ENCODE results near the gene DENND4A.

DNA sequence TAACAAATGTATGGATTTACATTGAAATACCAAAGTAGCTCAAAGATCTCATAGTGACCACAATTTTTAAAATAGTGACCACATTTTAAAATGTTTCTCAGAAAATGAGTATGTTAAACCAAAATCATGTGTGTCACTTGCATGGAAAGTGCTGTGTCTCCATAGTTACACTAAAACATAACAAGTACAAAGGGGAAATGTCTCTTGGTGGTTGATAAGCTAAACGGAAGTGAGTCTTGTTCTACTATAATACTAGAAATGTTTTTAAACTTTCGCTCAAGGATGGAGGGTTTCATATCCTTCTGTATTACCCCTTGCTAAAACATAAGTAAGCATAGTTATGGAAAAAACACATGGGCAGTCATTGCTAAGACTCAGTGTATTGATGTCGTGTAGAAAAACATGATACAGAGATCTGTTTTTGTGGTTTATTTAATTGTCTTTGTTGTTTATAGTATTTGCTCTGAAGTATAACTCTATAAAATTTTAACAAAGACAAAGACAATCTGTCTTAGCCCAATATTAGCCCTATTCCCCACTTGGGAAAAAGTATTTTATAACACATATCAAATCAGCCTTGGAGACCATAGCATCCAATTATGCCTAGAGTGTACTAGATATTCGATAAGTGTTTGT lies 27.0 kb upstream of the DENND4A start:
- TF ChIP-seq, protein P1, sequence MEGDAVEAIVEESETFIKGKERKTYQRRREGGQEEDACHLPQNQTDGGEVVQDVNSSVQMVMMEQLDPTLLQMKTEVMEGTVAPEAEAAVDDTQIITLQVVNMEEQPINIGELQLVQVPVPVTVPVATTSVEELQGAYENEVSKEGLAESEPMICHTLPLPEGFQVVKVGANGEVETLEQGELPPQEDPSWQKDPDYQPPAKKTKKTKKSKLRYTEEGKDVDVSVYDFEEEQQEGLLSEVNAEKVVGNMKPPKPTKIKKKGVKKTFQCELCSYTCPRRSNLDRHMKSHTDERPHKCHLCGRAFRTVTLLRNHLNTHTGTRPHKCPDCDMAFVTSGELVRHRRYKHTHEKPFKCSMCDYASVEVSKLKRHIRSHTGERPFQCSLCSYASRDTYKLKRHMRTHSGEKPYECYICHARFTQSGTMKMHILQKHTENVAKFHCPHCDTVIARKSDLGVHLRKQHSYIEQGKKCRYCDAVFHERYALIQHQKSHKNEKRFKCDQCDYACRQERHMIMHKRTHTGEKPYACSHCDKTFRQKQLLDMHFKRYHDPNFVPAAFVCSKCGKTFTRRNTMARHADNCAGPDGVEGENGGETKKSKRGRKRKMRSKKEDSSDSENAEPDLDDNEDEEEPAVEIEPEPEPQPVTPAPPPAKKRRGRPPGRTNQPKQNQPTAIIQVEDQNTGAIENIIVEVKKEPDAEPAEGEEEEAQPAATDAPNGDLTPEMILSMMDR (conservative IDR thresholded peaks at IDR 0.05; ENCODE audit: low read depth, low read length): no peak
- TF ChIP-seq EZH2 (IDR thresholded peaks at IDR 0.05; ENCODE audit: low read length, unreplicated experiment): no peak
